Measurements from ENCODE around the gene TMEM132E.

TMEM132E gene

DNA sequence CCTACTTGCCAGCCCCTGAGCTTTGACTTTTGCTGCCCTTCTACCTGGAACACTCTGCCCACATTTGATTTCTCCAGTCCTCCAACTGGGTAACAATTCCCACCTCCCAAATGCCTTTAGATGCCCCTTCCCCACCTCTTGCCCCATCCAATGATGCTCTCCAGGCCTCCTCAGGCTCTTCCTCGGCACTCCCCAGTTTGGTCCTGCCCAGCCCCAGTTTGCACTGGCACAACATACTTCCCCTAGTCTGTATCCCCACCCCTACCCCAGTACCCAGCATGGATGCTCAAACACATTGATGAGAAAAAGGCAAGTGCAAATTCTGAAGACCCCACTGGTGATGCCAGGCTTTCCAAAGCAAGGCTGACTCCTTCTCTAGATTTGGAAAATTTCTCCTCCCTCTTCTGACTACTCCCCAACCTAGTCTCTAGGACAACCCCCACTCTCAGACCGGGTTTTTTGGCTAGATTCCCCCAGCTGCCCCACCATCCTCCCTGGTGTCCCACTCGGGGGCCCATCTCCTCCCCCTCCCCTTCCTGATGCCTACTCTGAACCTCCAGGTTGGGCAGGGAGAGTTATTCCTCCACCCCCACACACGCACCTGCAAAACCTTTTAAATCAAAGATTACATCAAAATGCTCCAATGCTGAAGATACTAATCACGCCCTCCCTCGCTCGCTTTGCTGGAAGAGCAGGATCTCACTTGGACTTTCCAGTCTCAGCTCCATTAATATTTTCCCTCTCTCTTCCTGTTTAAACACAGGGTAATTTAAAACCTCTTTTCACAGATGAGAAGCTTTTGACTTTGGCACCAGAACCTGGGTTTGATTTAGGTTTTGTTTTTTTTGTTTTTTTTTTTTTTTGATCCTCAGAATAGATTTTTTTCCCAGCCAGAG lies 94.9 kb downstream of the TMEM132E start:
- no peaks in the 10 kb centered on the region for H3K79me2 ChIP-seq (ENCODE audit: low read length)
- H3K27me3 ChIP-seq (ENCODE audit: low read depth, low read length) = peaks cover 16% of the 10 kb centered on the region

DNA sequence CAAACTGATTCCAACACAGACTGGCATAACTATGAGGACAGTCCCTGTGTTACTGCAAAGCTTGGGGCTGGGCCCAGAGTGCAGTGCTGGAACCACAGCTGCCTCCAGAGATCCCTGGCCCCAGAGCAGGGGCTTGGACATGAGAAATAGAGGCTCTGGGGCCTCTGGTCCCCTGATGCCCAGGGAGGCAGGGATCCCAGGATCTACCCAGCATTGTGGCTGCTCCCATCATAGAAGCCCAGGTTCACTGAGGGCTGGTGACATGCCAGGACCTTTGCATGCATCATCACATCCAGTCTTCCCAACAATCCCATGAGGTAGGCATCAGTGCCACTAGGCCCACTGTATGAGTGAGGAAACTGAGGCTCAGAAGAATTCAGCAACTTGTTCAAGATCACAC lies 95.8 kb downstream of the TMEM132E start:
- no peak overlapping the region for H3K4me3 ChIP-seq (ENCODE audit: low read length)
- H3K9me3 ChIP-seq (ENCODE audit: insufficient read depth, low read length) = no peaks in the 10 kb centered on the region
- H3K36me3 ChIP-seq (replicated peaks; ENCODE audit: low read depth, low read length) = no peaks in the 10 kb centered on the region
- no peak overlapping the region for H3K9ac ChIP-seq (ENCODE audit: low read length)
- no peaks in the 10 kb centered on the region for H4K20me1 ChIP-seq (ENCODE audit: insufficient read depth, low read length)
- H2AFZ ChIP-seq (ENCODE audit: low read depth, low read length) = no peak overlapping the region
- no peak overlapping the region for H3K4me2 ChIP-seq (ENCODE audit: low read length)
- no peaks in the 10 kb centered on the region for H3K79me2 ChIP-seq (ENCODE audit: low read length)
- TF ChIP-seq, protein P1, sequence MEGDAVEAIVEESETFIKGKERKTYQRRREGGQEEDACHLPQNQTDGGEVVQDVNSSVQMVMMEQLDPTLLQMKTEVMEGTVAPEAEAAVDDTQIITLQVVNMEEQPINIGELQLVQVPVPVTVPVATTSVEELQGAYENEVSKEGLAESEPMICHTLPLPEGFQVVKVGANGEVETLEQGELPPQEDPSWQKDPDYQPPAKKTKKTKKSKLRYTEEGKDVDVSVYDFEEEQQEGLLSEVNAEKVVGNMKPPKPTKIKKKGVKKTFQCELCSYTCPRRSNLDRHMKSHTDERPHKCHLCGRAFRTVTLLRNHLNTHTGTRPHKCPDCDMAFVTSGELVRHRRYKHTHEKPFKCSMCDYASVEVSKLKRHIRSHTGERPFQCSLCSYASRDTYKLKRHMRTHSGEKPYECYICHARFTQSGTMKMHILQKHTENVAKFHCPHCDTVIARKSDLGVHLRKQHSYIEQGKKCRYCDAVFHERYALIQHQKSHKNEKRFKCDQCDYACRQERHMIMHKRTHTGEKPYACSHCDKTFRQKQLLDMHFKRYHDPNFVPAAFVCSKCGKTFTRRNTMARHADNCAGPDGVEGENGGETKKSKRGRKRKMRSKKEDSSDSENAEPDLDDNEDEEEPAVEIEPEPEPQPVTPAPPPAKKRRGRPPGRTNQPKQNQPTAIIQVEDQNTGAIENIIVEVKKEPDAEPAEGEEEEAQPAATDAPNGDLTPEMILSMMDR (IDR thresholded peaks at IDR 0.05; ENCODE audit: low read depth, low read length) = no peak
- no peak for TF ChIP-seq EZH2phosphoT487 (IDR thresholded peaks at IDR 0.05; ENCODE audit: low read depth)
- no peaks in the 10 kb centered on the region for H3K4me1 ChIP-seq (ENCODE audit: low read length)
- H3K27ac ChIP-seq (ENCODE audit: low read length) = no peak overlapping the region
- peaks cover 8% of the 10 kb centered on the region; the same call in 1 of the 2 replicates for H3K27me3 ChIP-seq (ENCODE audit: low read depth, low read length)

More for the DNA sequence above, 94.9 kb downstream of the TMEM132E start:
- Histone ChIP-seq H3K36me3 (replicated peaks; ENCODE audit: low read depth, low read length) (no peaks in the 10 kb centered on the region), H3K27ac (ENCODE audit: low read length) (no peak overlapping the region), H3K4me1 (ENCODE audit: low read length) (no peaks in the 10 kb centered on the region), H3K9ac (ENCODE audit: low read length) (no peak overlapping the region), H4K20me1 (ENCODE audit: insufficient read depth, low read length) (no peaks in the 10 kb centered on the region), H2AFZ (ENCODE audit: low read depth, low read length) (no peak overlapping the region), H3K4me3 (ENCODE audit: low read length) (no peak overlapping the region), H3K9me3 (ENCODE audit: insufficient read depth, low read length) (no peaks in the 10 kb centered on the region), H3K4me2 (ENCODE audit: low read length) (no peak overlapping the region)
- TF ChIP-seq, protein P1 (IDR thresholded peaks at IDR 0.05; ENCODE audit: low read depth, low read length) = no peak
- TF ChIP-seq EZH2phosphoT487 (IDR thresholded peaks at IDR 0.05; ENCODE audit: low read depth) = no peak

DNA sequence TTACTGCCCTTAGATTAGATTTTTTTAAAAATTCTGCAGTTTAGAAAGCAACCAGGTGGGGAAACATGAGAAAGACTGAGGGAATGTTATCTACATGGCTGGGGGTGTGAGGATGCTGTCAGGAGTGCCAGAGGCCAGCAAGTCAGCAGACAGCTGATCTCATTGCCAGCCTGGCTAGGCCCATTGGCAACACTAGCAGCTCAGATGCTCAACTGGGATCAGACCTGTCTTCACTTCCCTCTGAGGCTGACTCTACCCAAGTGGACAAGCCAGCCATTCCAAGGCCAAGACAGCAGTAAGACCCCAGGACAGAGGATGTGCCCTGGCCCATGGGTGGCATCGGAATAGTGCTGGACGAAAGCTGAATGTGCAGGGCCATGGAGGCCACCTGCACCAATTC lies 96.2 kb downstream of the TMEM132E start:
- peaks cover 6% of the 10 kb centered on the region; the same call in 1 of the 2 replicates for H3K27me3 ChIP-seq (ENCODE audit: low read depth, low read length)
- no peak overlapping the region for H2AFZ ChIP-seq (ENCODE audit: low read depth, low read length)
- no peaks in the 10 kb centered on the region for H4K20me1 ChIP-seq (ENCODE audit: insufficient read depth, low read length)
- no peak overlapping the region for H3K9ac ChIP-seq (ENCODE audit: low read length)
- H3K79me2 ChIP-seq (ENCODE audit: low read length) = no peaks in the 10 kb centered on the region
- TF ChIP-seq, protein P1 (IDR thresholded peaks at IDR 0.05; ENCODE audit: low read depth, low read length) = no peak
- no peak for TF ChIP-seq EZH2phosphoT487 (IDR thresholded peaks at IDR 0.05; ENCODE audit: low read depth)
- H3K9me3 ChIP-seq (ENCODE audit: insufficient read depth, low read length) = no peaks in the 10 kb centered on the region
- no peak overlapping the region for H3K4me3 ChIP-seq (ENCODE audit: low read length)
- H3K4me2 ChIP-seq (ENCODE audit: low read length) = no peak overlapping the region
- no peaks in the 10 kb centered on the region for H3K36me3 ChIP-seq (replicated peaks; ENCODE audit: low read depth, low read length)
- no peak overlapping the region for H3K27ac ChIP-seq (ENCODE audit: low read length)
- H3K4me1 ChIP-seq (ENCODE audit: low read length) = no peaks in the 10 kb centered on the region

DNA sequence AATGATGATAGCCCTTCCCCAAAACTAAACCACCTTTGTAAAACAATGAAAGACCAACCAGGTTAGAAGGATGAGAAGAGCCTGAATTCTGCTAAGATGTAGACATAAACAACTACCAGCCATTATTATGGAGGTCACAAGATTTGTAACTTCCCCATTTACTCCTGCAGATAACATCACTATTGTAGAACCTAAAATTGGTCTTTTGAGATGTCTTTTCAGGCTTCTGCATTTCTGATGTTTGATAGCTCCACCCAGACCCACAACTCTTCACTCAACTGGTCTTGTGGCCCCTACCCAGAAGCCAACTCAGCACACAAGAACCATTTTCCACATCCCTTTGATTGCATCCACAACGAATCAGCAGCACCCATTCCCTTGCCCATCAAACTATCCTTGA lies 100.8 kb downstream of the TMEM132E start:
- Histone ChIP-seq H2AFZ (ENCODE audit: low read depth, low read length) (no peak overlapping the region), H3K79me2 (ENCODE audit: low read length) (no peaks in the 10 kb centered on the region), H3K4me1 (ENCODE audit: low read length) (no peaks in the 10 kb centered on the region), H3K4me2 (ENCODE audit: low read length) (no peak overlapping the region), H3K9me3 (ENCODE audit: insufficient read depth, low read length) (no peaks in the 10 kb centered on the region), H3K9ac (ENCODE audit: low read length) (no peak overlapping the region), H3K27me3 (ENCODE audit: low read depth, low read length) (peaks cover 20% of the 10 kb centered on the region; the same call in 1 of the 2 replicates), H3K27ac (ENCODE audit: low read length) (no peak overlapping the region), H4K20me1 (ENCODE audit: insufficient read depth, low read length) (no peaks in the 10 kb centered on the region), H3K36me3 (replicated peaks; ENCODE audit: low read depth, low read length) (no peaks in the 10 kb centered on the region), H3K4me3 (ENCODE audit: low read length) (no peak overlapping the region)
- TF ChIP-seq, protein P1 (IDR thresholded peaks at IDR 0.05; ENCODE audit: low read depth, low read length) = no peak
- TF ChIP-seq EZH2phosphoT487 (IDR thresholded peaks at IDR 0.05; ENCODE audit: low read depth) = no peak

Data from OCI-LY3 (cell line).